Suprapubic skin (tissue), 4 donors: ENCODE results near the gene ACTL6A. TPM values are rescaled to one million over a fixed set of nuclear protein-coding genes. Genes with fewer than 3 reads are reported as not detected.

Source experiments
- DNase-seq, 2 donors: peaks; one replicate each; pipeline ENCODE4 v3.0.0-alpha.2; 2019; ENCODE audit warnings: low spot score in 2 of 2
- H3K27ac ChIP-seq: fragments of 200-600 bp; sonication (generic); one replicate; pipeline ENCODE4 v1.5.1; 2019
- H3K27me3 ChIP-seq: fragments of 200-600 bp; sonication (generic); one replicate; pipeline ENCODE4 v1.5.1; 2019
- H3K36me3 ChIP-seq: fragments of 200-600 bp; sonication (generic); one replicate; pipeline ENCODE4 v1.5.1; 2019
- H3K4me1 ChIP-seq: fragments of 200-600 bp; sonication (generic); one replicate; pipeline ENCODE4 v1.5.1; 2019
- H3K4me3 ChIP-seq: fragments of 200-600 bp; sonication (generic); one replicate; pipeline ENCODE4 v1.5.1; 2019; ENCODE audit warnings: mild to moderate bottlenecking
- H3K9me3 ChIP-seq: fragments of 200-600 bp; sonication (generic); one replicate; pipeline ENCODE4 v1.5.1; 2019
- CTCF ChIP-seq, 2 donors: fragments of 200-600 bp in 1 of 2; fragments of 450-650 bp in 1 of 2; sonication (generic) in 1 of 2; IDR thresholded peaks; one replicate each; pipeline ENCODE4 v1.5.1; 2016 to 2019; ENCODE audit warnings: antibody characterized with exemption in 2 of 2, mild to moderate bottlenecking in 1 of 2, moderate library complexity in 1 of 2
- EP300 ChIP-seq: sonication (generic); formaldehyde crosslinking; IDR thresholded peaks from one replicate; pipeline ENCODE4 v1.6.1; 2017; ENCODE audit warnings: antibody characterized with exemption
- POLR2A ChIP-seq, 2 donors: fragments of 450-650 bp; IDR thresholded peaks; one replicate each; pipeline ENCODE4 v1.6.1; 2017; ENCODE audit warnings: antibody characterized with exemption in 2 of 2, mild to moderate bottlenecking in 2 of 2, moderate library complexity in 2 of 2
- POLR2AphosphoS5 ChIP-seq, 3 donors: sonication (generic); formaldehyde crosslinking; IDR thresholded peaks; one replicate each; pipeline ENCODE4 v1.6.1; 2017; ENCODE audit warnings: antibody characterized with exemption in 3 of 3
- WGBS: methylation state at CpG from one replicate; pipeline ENCODE4 v1.1.5; 2018; 5-methylcytosine and 5-hydroxymethylcytosine counted together
- total RNA-seq, 4 donors: library from RNA; depleted of rRNA; stranded (reverse); fragments of >200 nt; gene quantifications; one replicate each; pipeline ENCODE4 v1.1.0, GENCODE V29; 2016

Gene ACTL6A
- total RNA-seq, 4 donors from 2014 or later: 46.3 to 74.8 (median 69.5) TPM

- peaks cover 97% of the 10 kb centered on the region for H3K36me3 ChIP-seq
Measured at GRCh38 chr3:179589143-179589542, 26.4 kb downstream of the ACTL6A start.

GRCh38 chr3:179590669-179591068, 27.9 kb downstream of the ACTL6A start:
- Histone ChIP-seq H3K36me3 (peaks cover 97% of the 10 kb centered on the region), H3K27me3 (no peaks in the 10 kb centered on the region), H3K9me3 (no peaks in the 10 kb centered on the region), H3K4me3 (no peak overlapping the region), H3K27ac (no peak overlapping the region), H3K4me1 (no peaks in the 10 kb centered on the region)
- 65% methylated on average over 2 of the region's 2 CpGs for WGBS
- no peak for DNase-seq
- TF ChIP-seq CTCF (IDR thresholded peaks at IDR 0.05) (no peak), EP300 (no peak), POLR2AphosphoS5 (IDR thresholded peaks at IDR 0.05) (no peak), POLR2A (IDR thresholded peaks at IDR 0.05) (no peak)

More at GRCh38 chr3:179589143-179589542, 26.4 kb downstream of the ACTL6A start:
- H3K4me1 ChIP-seq: no peaks in the 10 kb centered on the region
- H3K9me3 ChIP-seq: no peaks in the 10 kb centered on the region
- no peak overlapping the region for H3K4me3 ChIP-seq
- H3K27ac ChIP-seq: no peak overlapping the region
- no peak for DNase-seq
- TF ChIP-seq POLR2A (IDR thresholded peaks at IDR 0.05) (no peak), POLR2AphosphoS5 (IDR thresholded peaks at IDR 0.05) (no peak), EP300 (no peak), CTCF (IDR thresholded peaks at IDR 0.05) (no peak)
- H3K27me3 ChIP-seq: no peaks in the 10 kb centered on the region

GRCh38 chr3:179591313-179591712, 28.6 kb downstream of the ACTL6A start:
- Histone ChIP-seq H3K27me3 (no peaks in the 10 kb centered on the region), H3K4me1 (no peaks in the 10 kb centered on the region), H3K4me3 (no peak overlapping the region), H3K27ac (no peak overlapping the region), H3K9me3 (no peaks in the 10 kb centered on the region), H3K36me3 (peaks cover 95% of the 10 kb centered on the region)
- no peak for TF ChIP-seq EP300
- no peak for TF ChIP-seq POLR2AphosphoS5 (IDR thresholded peaks at IDR 0.05)
- TF ChIP-seq POLR2A (IDR thresholded peaks at IDR 0.05): no peak
- no peak for TF ChIP-seq CTCF (IDR thresholded peaks at IDR 0.05)
- WGBS: 95% methylated on average over 1 of the region's 1 CpG
- no peak for DNase-seq

GRCh38 chr3:179599531-179599930, 36.8 kb downstream of the ACTL6A start:
- TF ChIP-seq POLR2AphosphoS5 (IDR thresholded peaks at IDR 0.05) (no peak), EP300 (no peak), POLR2A (IDR thresholded peaks at IDR 0.05) (no peak), CTCF (IDR thresholded peaks at IDR 0.05) (no peak)
- H3K36me3 ChIP-seq: peaks cover 72% of the 10 kb centered on the region
- WGBS: 92% methylated on average over 4 of the region's 4 CpGs

GRCh38 chr3:179603321-179603720, 40.6 kb downstream of the ACTL6A start:
- TF ChIP-seq EP300 (no peak), POLR2AphosphoS5 (IDR thresholded peaks at IDR 0.05) (no peak), CTCF (IDR thresholded peaks at IDR 0.05) (no peak), POLR2A (IDR thresholded peaks at IDR 0.05) (no peak)
- Histone ChIP-seq H3K27me3 (no peaks in the 10 kb centered on the region), H3K27ac (no peak overlapping the region), H3K4me3 (peak overlapping the region; percentile 74), H3K36me3 (peaks cover 36% of the 10 kb centered on the region), H3K4me1 (peaks cover 33% of the 10 kb centered on the region), H3K9me3 (no peaks in the 10 kb centered on the region)
- 71% methylated on average over 4 of the region's 4 CpGs for WGBS
- DNase-seq: no peak

More at GRCh38 chr3:179599531-179599930, 36.8 kb downstream of the ACTL6A start:
- Histone ChIP-seq H3K4me3 (no peak overlapping the region), H3K9me3 (no peaks in the 10 kb centered on the region), H3K27ac (no peak overlapping the region), H3K4me1 (peaks cover 15% of the 10 kb centered on the region), H3K27me3 (no peaks in the 10 kb centered on the region)
- DNase-seq: no peak
